GM12878 (cell line): ENCODE measurements around the gene FNDC3B. TPM values are rescaled to one million over a fixed set of nuclear protein-coding genes. Genes with fewer than 3 reads are reported as not detected.

Experiments used
- CEBPB ChIP-seq, 2 experiments: fragments of 150-350 bp in 1 of 2; IDR thresholded peaks; 2 replicates each; pipeline ENCODE4 v1.6.1; 2012 to 2014; ENCODE audit warnings: low read depth in 2 of 2, low read length in 2 of 2, borderline replicate concordance in 1 of 2, inconsistent platforms in 1 of 2
- JUNB ChIP-seq: IDR thresholded peaks from 2 replicates; pipeline ENCODE4 v1.6.1; 2016; ENCODE audit warnings: antibody characterized with exemption, mild to moderate bottlenecking
- JUND ChIP-seq: IDR thresholded peaks from 2 replicates; pipeline ENCODE4 v1.6.1; 2012; ENCODE audit warnings: low read depth, mild to moderate bottlenecking, low read length, improper control_type of control experiment, moderate library complexity
- MEF2A ChIP-seq: IDR thresholded peaks from 2 replicates; pipeline ENCODE4 v1.6.1; 2011; ENCODE audit warnings: low read depth, mild to moderate bottlenecking, low read length, moderate library complexity; ENCODE audit not compliant: insufficient read depth
- PAX5 ChIP-seq: IDR thresholded peaks from 2 replicates; pipeline ENCODE4 v1.6.1; 2011; ENCODE audit warnings: low read depth, low read length, borderline replicate concordance
- RAD21 ChIP-seq: IDR thresholded peaks from 2 replicates; pipeline ENCODE4 v1.6.1; 2011; ENCODE audit warnings: mild to moderate bottlenecking, low read depth, low read length, moderate library complexity; ENCODE audit not compliant: insufficient read depth
- RFX5 ChIP-seq: IDR thresholded peaks from 2 replicates; pipeline ENCODE4 v1.6.1; 2011; ENCODE audit warnings: low read depth, low read length, improper control_type of control experiment
- YBX1 ChIP-seq: fragments of 450-650 bp; IDR thresholded peaks from 2 replicates; pipeline ENCODE4 v1.6.1; 2016; ENCODE audit warnings: antibody characterized with exemption
- polyA plus RNA-seq, 11 experiments: library from polyadenylated mRNA; depleted of rRNA in 4 of 11; unstranded in 6 of 11; stranded (reverse) in 5 of 11; fragments of >200 nt; fragmentation: Nextera tagmentation in 4 of 11; fragmentation: Illumina TruSeq in 1 of 11; extraction: Ambion mirVana in 4 of 11; extraction: Trizol in 1 of 11; gene quantifications; 1 replicate in 1 of 11; 2 replicates in 10 of 11; pipeline versions ENCODE4 v1.2.1 to v1.2.3, GENCODE V29; 2011 to 2016; ENCODE audit warnings: inconsistent platforms in 2 of 11, missing spikeins in 2 of 11, low read depth in 1 of 11
- total RNA-seq, 4 experiments: library from RNA; depleted of rRNA in 3 of 4; stranded (reverse); fragments of >200 nt in 3 of 4; fragmentation: Illumina TruSeq in 1 of 4; extraction: Trizol in 1 of 4; gene quantifications; 2 replicates each; pipeline versions ENCODE4 v1.2.1 to v1.2.3, GENCODE V29; 2013 to 2021
- TF ChIP-seq, protein P1 (sequence below): fragments of 450-650 bp; IDR thresholded peaks from 2 replicates; pipeline ENCODE4 v1.6.1; 2017; ENCODE audit warnings: mild to moderate bottlenecking, moderate library complexity
- TF ChIP-seq, protein P2 (sequence below), 3 experiments: IDR thresholded peaks in 2 of 3; conservative IDR thresholded peaks in 1 of 3; 2 replicates each; pipeline ENCODE4 v1.5.1; 2011; ENCODE audit warnings: low read depth in 3 of 3, low read length in 3 of 3, mild to moderate bottlenecking in 3 of 3, control low read depth in 2 of 3, moderate library complexity in 2 of 3, inconsistent platforms in 1 of 3, mixed read lengths in 1 of 3; ENCODE audit not compliant: control insufficient read depth in 2 of 3, insufficient read depth in 1 of 3; ENCODE audit errors: extremely low read depth in 1 of 3
- TF ChIP-seq, protein P3 (sequence below): fragments of 150-350 bp; IDR thresholded peaks from 2 replicates; pipeline ENCODE4 v1.6.1; 2016; ENCODE audit warnings: low read depth, low read length
- TF ChIP-seq, protein P4 (sequence below): fragments of 450-650 bp; IDR thresholded peaks from 2 replicates; pipeline ENCODE4 v1.6.1; 2017; ENCODE audit warnings: mild to moderate bottlenecking

Gene FNDC3B
- total and polyA plus RNA-seq, 10 of the 15 experiments (the other 5 are each of a cell fraction or from before 2014, with no cell fraction given): 7.9 to 35.0 (median 18.5) TPM

DNA sequence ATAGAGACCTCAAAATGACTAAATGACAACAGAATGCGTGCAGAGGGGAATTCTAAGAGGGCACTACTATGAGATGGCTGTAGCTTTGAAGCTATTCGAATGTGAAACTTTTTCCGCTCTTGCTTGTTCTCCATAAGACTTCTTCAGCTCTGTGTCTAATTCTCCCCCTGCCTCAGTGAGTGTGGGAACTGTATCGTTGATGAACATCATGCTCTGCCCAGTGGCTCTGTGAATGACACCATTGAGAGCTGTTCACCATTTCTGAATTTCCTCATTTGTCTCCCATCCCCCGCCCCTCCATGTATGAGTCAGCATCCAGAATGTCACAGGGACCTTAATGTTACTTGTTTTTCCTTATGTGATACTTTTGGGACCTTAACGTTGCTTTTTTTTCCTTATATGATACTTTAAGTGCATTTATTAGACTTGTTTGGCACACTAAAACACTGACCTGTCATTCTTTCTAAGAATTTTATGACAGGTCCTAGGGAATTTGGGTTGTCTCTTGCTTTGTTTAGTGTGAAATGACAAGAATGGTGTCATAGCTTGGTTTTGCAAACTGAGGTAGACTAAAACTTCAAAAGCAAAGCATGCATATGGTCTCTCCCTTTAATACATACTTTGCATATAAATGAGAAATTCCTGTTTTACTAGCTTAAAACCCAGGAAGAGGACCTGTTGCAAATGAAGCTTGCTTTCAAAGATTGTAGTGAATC is 99.6 kb downstream of the FNDC3B start (continued):
- TF ChIP-seq YBX1 (no peak), JUNB (peak; percentile 92), JUND (peak; percentile 82), PAX5 (peak; percentile 58; the same call in 1 of the 2 replicates), RAD21 (peak; percentile 23; the same call in 1 of the 2 replicates), MEF2A (peak; percentile 24; the same call in 1 of the 2 replicates), CEBPB (IDR thresholded peaks at IDR 0.05; ENCODE audit: borderline replicate concordance in 1 of 2, low read depth in 2 of 2, low read length in 2 of 2) (0 out of 4 replicates have a peak, but pooled peaks of 1 of the 2 experiments have one; percentile 19), RFX5 (no peak)
- TF ChIP-seq, protein P1, sequence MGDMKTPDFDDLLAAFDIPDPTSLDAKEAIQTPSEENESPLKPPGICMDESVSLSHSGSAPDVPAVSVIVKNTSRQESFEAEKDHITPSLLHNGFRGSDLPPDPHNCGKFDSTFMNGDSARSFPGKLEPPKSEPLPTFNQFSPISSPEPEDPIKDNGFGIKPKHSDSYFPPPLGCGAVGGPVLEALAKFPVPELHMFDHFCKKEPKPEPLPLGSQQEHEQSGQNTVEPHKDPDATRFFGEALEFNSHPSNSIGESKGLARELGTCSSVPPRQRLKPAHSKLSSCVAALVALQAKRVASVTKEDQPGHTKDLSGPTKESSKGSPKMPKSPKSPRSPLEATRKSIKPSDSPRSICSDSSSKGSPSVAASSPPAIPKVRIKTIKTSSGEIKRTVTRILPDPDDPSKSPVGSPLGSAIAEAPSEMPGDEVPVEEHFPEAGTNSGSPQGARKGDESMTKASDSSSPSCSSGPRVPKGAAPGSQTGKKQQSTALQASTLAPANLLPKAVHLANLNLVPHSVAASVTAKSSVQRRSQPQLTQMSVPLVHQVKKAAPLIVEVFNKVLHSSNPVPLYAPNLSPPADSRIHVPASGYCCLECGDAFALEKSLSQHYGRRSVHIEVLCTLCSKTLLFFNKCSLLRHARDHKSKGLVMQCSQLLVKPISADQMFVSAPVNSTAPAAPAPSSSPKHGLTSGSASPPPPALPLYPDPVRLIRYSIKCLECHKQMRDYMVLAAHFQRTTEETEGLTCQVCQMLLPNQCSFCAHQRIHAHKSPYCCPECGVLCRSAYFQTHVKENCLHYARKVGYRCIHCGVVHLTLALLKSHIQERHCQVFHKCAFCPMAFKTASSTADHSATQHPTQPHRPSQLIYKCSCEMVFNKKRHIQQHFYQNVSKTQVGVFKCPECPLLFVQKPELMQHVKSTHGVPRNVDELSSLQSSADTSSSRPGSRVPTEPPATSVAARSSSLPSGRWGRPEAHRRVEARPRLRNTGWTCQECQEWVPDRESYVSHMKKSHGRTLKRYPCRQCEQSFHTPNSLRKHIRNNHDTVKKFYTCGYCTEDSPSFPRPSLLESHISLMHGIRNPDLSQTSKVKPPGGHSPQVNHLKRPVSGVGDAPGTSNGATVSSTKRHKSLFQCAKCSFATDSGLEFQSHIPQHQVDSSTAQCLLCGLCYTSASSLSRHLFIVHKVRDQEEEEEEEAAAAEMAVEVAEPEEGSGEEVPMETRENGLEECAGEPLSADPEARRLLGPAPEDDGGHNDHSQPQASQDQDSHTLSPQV: peak; percentile 42; the same call in 1 of the 2 replicates
- TF ChIP-seq, protein P2, sequence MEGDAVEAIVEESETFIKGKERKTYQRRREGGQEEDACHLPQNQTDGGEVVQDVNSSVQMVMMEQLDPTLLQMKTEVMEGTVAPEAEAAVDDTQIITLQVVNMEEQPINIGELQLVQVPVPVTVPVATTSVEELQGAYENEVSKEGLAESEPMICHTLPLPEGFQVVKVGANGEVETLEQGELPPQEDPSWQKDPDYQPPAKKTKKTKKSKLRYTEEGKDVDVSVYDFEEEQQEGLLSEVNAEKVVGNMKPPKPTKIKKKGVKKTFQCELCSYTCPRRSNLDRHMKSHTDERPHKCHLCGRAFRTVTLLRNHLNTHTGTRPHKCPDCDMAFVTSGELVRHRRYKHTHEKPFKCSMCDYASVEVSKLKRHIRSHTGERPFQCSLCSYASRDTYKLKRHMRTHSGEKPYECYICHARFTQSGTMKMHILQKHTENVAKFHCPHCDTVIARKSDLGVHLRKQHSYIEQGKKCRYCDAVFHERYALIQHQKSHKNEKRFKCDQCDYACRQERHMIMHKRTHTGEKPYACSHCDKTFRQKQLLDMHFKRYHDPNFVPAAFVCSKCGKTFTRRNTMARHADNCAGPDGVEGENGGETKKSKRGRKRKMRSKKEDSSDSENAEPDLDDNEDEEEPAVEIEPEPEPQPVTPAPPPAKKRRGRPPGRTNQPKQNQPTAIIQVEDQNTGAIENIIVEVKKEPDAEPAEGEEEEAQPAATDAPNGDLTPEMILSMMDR (IDR thresholded peaks at IDR 0.05 in 2 of 3, conservative IDR thresholded peaks at IDR 0.05 in 1 of 3; ENCODE audit: control insufficient read depth in 2 of 3, extremely low read depth in 1 of 3, insufficient read depth in 1 of 3, low read depth in 3 of 3, low read length in 3 of 3): no peak
- TF ChIP-seq, protein P3, sequence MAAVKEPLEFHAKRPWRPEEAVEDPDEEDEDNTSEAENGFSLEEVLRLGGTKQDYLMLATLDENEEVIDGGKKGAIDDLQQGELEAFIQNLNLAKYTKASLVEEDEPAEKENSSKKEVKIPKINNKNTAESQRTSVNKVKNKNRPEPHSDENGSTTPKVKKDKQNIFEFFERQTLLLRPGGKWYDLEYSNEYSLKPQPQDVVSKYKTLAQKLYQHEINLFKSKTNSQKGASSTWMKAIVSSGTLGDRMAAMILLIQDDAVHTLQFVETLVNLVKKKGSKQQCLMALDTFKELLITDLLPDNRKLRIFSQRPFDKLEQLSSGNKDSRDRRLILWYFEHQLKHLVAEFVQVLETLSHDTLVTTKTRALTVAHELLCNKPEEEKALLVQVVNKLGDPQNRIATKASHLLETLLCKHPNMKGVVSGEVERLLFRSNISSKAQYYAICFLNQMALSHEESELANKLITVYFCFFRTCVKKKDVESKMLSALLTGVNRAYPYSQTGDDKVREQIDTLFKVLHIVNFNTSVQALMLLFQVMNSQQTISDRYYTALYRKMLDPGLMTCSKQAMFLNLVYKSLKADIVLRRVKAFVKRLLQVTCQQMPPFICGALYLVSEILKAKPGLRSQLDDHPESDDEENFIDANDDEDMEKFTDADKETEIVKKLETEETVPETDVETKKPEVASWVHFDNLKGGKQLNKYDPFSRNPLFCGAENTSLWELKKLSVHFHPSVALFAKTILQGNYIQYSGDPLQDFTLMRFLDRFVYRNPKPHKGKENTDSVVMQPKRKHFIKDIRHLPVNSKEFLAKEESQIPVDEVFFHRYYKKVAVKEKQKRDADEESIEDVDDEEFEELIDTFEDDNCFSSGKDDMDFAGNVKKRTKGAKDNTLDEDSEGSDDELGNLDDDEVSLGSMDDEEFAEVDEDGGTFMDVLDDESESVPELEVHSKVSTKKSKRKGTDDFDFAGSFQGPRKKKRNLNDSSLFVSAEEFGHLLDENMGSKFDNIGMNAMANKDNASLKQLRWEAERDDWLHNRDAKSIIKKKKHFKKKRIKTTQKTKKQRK: no peak
- TF ChIP-seq, protein P4, sequence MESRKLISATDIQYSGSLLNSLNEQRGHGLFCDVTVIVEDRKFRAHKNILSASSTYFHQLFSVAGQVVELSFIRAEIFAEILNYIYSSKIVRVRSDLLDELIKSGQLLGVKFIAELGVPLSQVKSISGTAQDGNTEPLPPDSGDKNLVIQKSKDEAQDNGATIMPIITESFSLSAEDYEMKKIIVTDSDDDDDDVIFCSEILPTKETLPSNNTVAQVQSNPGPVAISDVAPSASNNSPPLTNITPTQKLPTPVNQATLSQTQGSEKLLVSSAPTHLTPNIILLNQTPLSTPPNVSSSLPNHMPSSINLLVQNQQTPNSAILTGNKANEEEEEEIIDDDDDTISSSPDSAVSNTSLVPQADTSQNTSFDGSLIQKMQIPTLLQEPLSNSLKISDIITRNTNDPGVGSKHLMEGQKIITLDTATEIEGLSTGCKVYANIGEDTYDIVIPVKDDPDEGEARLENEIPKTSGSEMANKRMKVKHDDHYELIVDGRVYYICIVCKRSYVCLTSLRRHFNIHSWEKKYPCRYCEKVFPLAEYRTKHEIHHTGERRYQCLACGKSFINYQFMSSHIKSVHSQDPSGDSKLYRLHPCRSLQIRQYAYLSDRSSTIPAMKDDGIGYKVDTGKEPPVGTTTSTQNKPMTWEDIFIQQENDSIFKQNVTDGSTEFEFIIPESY: no peak
